B cell (primary cell): ENCODE results near the gene ITIH1.

ENCODE experiments used
- EZH2 ChIP-seq: IDR thresholded peaks from 2 replicates; pipeline ENCODE4 v1.6.1; 2012; ENCODE audit warnings: borderline replicate concordance, low read depth, mild to moderate bottlenecking, moderate library complexity, low read length; ENCODE audit not compliant: insufficient read depth, poor library complexity, severe bottlenecking
- TF ChIP-seq, protein P1 (sequence below): fragments of 200-600 bp; IDR thresholded peaks from one replicate; pipeline ENCODE4 v1.8.0; 2022; ENCODE audit warnings: antibody characterized with exemption, mild to moderate bottlenecking

DNA sequence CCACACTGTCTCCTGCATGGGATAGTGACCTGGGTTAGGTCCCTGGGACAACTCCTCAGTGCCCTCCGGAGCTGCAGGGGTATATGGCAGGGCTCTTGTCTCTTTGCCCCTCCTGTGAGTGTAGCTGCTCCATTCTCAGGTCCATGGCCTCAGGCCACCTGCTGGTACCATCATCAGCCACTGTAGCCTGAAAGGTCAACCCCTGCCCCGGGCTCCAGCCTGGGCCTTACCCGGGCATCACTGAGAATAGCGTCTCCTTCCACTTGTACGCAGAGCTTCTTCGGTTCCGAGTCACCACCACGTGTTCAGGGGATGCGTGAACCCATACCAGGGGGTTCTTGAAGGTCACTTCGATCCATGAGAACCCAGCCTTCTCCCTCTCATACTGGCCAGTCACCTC lies 39.3 kb downstream of the ITIH1 start:
- TF ChIP-seq, protein P1, sequence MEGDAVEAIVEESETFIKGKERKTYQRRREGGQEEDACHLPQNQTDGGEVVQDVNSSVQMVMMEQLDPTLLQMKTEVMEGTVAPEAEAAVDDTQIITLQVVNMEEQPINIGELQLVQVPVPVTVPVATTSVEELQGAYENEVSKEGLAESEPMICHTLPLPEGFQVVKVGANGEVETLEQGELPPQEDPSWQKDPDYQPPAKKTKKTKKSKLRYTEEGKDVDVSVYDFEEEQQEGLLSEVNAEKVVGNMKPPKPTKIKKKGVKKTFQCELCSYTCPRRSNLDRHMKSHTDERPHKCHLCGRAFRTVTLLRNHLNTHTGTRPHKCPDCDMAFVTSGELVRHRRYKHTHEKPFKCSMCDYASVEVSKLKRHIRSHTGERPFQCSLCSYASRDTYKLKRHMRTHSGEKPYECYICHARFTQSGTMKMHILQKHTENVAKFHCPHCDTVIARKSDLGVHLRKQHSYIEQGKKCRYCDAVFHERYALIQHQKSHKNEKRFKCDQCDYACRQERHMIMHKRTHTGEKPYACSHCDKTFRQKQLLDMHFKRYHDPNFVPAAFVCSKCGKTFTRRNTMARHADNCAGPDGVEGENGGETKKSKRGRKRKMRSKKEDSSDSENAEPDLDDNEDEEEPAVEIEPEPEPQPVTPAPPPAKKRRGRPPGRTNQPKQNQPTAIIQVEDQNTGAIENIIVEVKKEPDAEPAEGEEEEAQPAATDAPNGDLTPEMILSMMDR: no peak
- TF ChIP-seq EZH2: no peak
